ENCODE data around the gene LIPC.

LIPC gene

GRCh38 chr15:58434334-58434875 is 2.6 kb downstream of the LIPC start:
- DNase-seq (ENCODE audit: low read depth in 1 of 2, low spot score in 1 of 2), result no peak

- no peak for DNase-seq (ENCODE audit: low read depth in 1 of 2, low spot score in 1 of 2)
These were observed 4.8 kb downstream of the LIPC start for GRCh38 chr15:58436552-58436951.

DNA sequence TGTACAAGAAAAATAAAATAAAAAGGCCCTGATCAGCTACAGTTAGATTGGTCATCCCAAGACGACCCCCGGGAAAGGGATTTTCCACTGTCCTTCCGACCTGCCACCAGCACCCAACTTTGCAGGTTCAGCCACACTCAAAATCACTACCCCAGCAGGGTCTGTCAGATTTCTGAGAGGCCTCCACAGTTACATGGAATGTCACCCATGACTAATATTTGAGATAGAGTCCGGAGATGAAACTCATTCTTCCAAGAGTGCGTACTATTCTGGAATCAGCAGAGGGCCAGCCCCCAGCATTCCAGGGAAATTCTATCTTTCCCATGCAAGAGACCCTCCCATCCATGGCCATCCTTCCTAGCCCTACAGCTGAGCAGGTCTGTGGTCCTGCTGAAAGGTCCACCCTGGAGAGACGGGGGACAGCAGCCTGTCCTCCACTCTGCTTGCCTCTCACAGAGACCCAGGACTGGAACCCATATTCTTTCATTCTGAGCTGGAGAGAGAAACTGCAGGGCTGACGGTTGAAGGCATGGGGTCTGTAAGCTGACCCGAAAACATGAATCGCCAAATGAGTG is 5.8 kb downstream of the LIPC start:
- no peak for DNase-seq (ENCODE audit: low read depth in 1 of 2, low spot score in 1 of 2)

GRCh38 chr15:58438111-58438510 is 6.3 kb downstream of the LIPC start:
- no peak for DNase-seq (ENCODE audit: low read depth in 1 of 2, low spot score in 1 of 2)

- DNase-seq (ENCODE audit: low read depth in 1 of 2, low spot score in 1 of 2), result no peak
These were observed 7.2 kb downstream of the LIPC start for GRCh38 chr15:58438956-58439355.

DNA sequence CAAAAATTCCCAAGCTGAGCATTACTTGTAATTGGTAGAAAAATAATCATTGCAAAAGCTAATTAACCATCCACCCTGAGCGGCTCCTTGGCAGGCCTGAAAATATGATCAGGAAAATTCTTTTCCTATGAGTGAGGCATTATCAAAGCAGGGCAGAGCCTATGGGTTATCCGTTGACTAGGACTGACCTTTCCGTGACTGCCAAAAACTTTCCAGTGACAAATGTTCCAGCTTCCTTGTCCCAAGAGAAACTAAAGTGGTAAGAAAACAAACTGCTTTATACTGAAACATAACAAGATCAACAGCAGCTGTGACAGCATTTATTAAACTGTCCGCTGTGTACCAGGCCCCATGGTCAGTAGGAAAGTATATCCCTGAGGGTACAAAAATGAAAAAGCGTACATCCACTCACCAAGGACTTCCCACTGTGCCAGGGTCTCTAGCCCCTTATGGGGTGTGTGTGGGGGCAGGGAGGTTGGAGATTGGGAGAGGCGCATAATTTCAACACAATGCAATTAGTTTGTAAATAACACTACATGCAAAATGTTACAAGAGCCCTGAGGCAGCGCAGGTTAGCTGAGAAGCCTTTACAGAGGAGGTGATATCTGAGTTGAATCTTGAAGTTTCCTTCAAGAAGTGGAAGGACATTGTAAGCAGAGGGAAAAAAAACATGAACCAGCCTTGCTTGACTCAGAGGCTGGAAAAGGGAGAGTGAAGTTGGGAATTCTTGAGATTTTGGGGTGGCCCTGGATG is 8.5 kb downstream of the LIPC start:
- no peak for DNase-seq (ENCODE audit: low read depth in 1 of 2, low spot score in 1 of 2)

DNA sequence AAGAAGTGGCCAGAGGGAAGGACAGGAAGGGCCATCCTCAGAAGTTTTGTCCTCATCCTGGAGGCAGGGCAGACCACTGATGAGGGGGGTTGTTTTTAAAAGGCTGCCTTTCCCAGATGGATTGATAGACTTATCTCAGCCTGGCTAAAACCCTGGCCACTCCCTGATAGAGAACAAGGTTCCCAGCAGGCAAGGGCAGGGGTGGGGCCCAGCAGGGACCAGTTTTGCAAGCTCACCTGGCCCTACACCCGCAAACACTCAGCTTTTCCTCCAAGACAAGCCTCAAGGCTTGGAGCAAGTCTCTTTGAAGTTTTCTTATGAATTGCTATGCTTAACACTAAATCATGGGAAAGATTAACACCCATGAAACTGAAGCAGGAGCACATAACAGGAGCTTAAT is 9.1 kb downstream of the LIPC start:
- DNase-seq (ENCODE audit: low read depth in 1 of 2, low spot score in 1 of 2), result no peak

GRCh38 chr15:58441376-58442070 is 9.7 kb downstream of the LIPC start:
- no peak for DNase-seq (ENCODE audit: low read depth in 1 of 2, low spot score in 1 of 2)

DNA sequence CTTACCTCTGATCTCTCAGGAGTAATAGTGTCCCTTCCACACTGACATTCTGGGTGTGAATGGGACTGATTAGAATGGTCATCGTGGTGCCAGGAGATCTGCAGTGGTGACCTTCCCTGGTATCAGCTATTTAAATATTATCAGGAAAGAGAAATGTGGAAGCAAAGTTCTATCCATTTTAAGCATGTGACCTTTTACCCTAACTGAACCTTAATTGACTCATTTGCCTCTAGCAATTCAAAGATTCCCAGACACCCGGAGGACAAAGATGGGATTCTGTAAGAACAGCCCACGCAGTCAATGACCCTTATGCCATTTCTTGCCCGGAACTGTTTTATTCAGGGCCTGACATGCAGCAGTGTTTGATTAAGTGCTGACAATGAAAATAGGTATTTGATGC is 10.3 kb downstream of the LIPC start:
- no peak for DNase-seq (ENCODE audit: low read depth in 1 of 2, low spot score in 1 of 2)

DNA sequence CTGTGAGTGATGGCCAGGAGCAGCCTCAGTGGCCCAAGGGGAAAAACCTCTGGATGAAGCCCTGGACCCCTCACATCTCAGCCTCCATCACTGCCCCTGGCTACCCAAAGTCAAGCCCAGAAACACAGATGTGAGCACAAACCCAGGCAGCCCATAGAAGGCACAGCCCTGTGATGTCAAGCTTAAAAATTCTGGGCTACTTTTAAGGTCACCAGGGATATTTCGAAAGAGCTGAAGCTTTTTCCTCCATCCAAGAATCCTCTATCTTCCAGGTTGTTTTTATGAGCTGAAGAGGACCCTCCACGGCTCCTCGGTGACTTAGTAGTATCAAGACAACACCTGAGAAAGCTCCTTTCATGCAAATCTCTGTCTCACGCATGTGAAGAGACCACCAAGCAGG is 11.5 kb downstream of the LIPC start:
- no peak for DNase-seq (ENCODE audit: low read depth in 1 of 2, low spot score in 1 of 2)

GRCh38 chr15:58444056-58444455 is 12.3 kb downstream of the LIPC start:
- no peak for DNase-seq (ENCODE audit: low read depth in 1 of 2, low spot score in 1 of 2)

DNA sequence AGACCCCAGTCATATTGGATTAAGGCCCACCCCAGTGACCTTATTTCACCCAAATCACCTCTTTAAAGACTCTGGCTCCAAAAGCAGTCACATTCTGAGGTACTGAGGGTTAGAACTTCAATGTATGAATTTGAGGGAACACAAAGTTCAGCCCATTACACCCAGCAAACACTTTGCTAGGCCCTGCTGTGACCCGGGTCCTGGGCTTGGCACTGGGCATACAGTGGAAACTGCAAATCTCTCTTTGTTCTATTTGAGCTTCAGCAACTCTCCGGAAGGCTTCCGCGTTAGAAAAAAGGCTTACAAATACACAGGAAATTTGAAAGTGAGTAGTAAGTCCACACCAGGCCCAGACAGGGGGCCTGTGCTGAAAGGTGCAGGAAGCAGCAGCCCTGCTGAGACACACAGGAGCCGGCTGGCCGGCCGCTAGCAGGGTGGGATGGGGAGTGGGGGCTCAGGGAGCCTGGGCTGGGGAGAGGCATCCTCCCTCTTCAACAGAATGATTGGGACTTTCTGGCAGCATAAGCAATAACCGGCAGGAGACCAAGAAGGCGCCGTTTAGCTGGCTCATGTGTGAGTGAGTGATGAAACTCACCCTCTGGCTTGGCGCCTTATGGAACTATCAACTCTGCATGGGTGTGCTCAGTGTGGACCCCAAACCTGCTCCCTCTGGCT is 13.0 kb downstream of the LIPC start:
- DNase-seq (ENCODE audit: low read depth in 1 of 2, low spot score in 1 of 2), result no peak

- DNase-seq (ENCODE audit: low read depth in 1 of 2, low spot score in 1 of 2), result no peak
These were observed 14.1 kb downstream of the LIPC start for GRCh38 chr15:58445865-58446264.

DNA sequence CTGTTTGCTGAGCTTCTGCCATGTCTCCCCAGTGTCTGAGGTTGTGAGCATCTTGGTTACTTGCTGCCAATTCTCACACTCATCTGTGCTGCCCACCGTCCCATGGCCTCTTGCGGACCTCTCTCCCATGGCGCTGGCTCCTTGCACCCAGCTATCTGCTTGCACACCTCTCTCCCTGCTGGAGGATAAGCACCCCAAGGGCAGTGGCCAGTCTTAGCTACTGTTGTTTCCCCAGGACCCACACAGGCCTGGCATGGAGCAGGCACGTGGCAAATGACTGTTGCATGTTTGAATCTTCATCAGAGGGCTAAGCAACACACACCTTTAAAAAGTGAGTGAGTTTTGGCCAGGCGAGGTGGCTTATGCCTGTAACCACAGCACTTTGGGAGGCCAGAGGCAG is 14.7 kb downstream of the LIPC start:
- no peak for DNase-seq (ENCODE audit: low read depth in 1 of 2, low spot score in 1 of 2)

GRCh38 chr15:58447271-58448010 is 15.7 kb downstream of the LIPC start:
- DNase-seq (ENCODE audit: low read depth in 1 of 2, low spot score in 1 of 2), result no peak

- no peak for DNase-seq (ENCODE audit: low read depth in 1 of 2, low spot score in 1 of 2)
These were observed 16.5 kb downstream of the LIPC start for GRCh38 chr15:58448331-58448730.

DNA sequence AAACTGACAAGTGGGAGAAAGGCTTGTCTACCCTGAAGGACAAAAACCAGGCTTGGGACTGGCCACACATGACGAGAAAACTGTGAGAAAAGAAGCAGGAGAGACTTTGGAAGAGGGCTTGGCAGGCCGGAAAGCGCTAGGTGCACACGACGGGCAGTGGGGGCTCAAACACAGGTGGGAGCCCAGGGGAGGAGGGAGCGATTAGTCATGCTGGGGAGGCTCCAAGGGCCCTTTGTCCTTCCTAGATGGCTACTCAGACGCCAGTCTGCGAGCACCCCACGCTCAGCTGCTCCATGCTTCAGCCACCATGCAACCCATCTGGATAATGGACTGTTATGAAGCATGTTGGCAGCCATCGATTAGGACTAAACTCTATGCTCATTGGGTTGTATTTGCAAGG is 17.1 kb downstream of the LIPC start:
- no peak for DNase-seq (ENCODE audit: low read depth in 1 of 2, low spot score in 1 of 2)

GRCh38 chr15:58451826-58452225 is 20.0 kb downstream of the LIPC start:
- no peak for DNase-seq (ENCODE audit: low read depth in 1 of 2, low spot score in 1 of 2)

DNA sequence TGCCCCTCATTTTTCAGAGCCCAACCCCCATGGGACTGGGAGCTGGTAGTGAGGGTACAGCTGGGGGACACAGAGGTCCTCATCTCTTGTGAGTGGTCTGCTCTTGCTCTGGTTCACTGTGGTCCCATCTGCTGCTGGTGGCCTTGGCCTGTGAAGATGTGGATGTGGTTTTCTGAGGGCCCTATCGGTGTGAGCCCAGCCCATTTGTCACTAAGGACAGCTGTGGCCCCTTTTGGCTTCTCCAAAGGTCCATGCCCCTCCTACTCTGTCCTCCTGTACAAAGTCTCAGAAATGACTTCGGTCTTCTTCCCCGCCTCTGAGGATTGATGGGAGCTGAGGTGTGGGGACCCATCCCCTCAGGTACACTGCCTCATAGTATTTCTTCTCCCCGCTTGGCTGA is 21.0 kb downstream of the LIPC start:
- no peak for DNase-seq (ENCODE audit: low read depth in 1 of 2, low spot score in 1 of 2)

GRCh38 chr15:58453931-58454793 is 22.4 kb downstream of the LIPC start:
- DNase-seq (ENCODE audit: low read depth in 1 of 2, low spot score in 1 of 2), result no peak

Measured in activated T-helper 1 cell treated with anti-CD3 and anti-CD28 coated beads, Interleukin-2, amount 50 U/mL, for 16 hours (primary cell).